ENCODE measurements around the gene WNT3A.

- no peak for TF ChIP-seq CTCF (IDR thresholded peaks at IDR 0.05)
- TF ChIP-seq POLR2A (IDR thresholded peaks at IDR 0.05) = no peak
These were observed 30.9 kb downstream of the WNT3A start for GRCh38 chr1:228037401-228038386.

Measured in esophagus squamous epithelium (tissue), 4 donors.